ENCODE results near the gene STPG2. TPM values are rescaled to one million over a fixed set of nuclear protein-coding genes. Genes with fewer than 3 reads are reported as not detected.

Gene STPG2
- total and polyA plus RNA-seq, 2 donors (not counting 1 experiment from before 2014, with no cell fraction given): 0.13 to 0.49 TPM

GRCh38 chr4:97590266-97590665, 553.0 kb downstream of the STPG2 start:
- no peaks in the 10 kb centered on the region for H3K4me1 ChIP-seq (ENCODE audit: control insufficient read depth in 2 of 2, insufficient read depth in 2 of 2, low read length in 2 of 2)
- no peak overlapping the region for H3K27ac Mint-ChIP-seq

GRCh38 chr4:97589481-97590196, 553.6 kb downstream of the STPG2 start:
- no peaks in the 10 kb centered on the region for H3K79me2 ChIP-seq (ENCODE audit: control insufficient read depth, insufficient read depth, low read length)
- no peak overlapping the region for H3K4me3 Mint-ChIP-seq
- H3K27me3 Mint-ChIP-seq: no peaks in the 10 kb centered on the region
- H3K27ac ChIP-seq (ENCODE audit: low read length in 2 of 2): no peak overlapping the region
- intact Hi-C loops (cut with micrococcal nuclease): no loop called here
- H3K4me3 ChIP-seq (ENCODE audit: control extremely low read depth in 1 of 5, extremely low read depth in 1 of 5, insufficient read depth in 1 of 5, low read depth in 2 of 5, low read length in 4 of 5): no peak overlapping the region
- peaks cover 2% of the 10 kb centered on the region for H3K9me3 Mint-ChIP-seq (ENCODE audit: insufficient read depth)
- peaks cover 0 to 14% (median 0%) of the 10 kb centered on the region in 3 donors for H3K9me3 ChIP-seq (ENCODE audit: control extremely low read depth in 1 of 3, control insufficient read depth in 2 of 3, insufficient read depth in 1 of 3, low read length in 2 of 3)
- ATAC-seq (ENCODE audit: low read depth): no peak
- no peaks in the 10 kb centered on the region for H3K4me1 Mint-ChIP-seq
- H3K9ac ChIP-seq (ENCODE audit: low read length): no peak overlapping the region
- H4K20me1 ChIP-seq (ENCODE audit: control insufficient read depth, insufficient read depth, low read length, poor library complexity, severe bottlenecking): no peaks in the 10 kb centered on the region
- no peak for DNase-seq
- H3K27ac Mint-ChIP-seq: no peak overlapping the region
- no peaks in the 10 kb centered on the region for H3K4me1 ChIP-seq (ENCODE audit: control insufficient read depth in 2 of 2, insufficient read depth in 2 of 2, low read length in 2 of 2)
- no peak overlapping the region for H2AFZ ChIP-seq (ENCODE audit: insufficient read depth, low read depth, low read length, poor library complexity, severe bottlenecking)
- H3K4me2 ChIP-seq (replicated peaks; ENCODE audit: low read depth, low read length, poor library complexity, severe bottlenecking): no peak overlapping the region
- ChIA-PET POLR2A (no interaction called here), CTCF (no interaction called here)
- WGBS (ENCODE audit: insufficient coverage): no CpG with 5 or more reads among the region's 5 CpGs
- no peak for TF ChIP-seq EZH2 (IDR thresholded peaks at IDR 0.05; ENCODE audit: borderline replicate concordance, insufficient read depth, low read depth, low read length, poor library complexity, severe bottlenecking)
- no peak for TF ChIP-seq CTCF (IDR thresholded peaks at IDR 0.05)
- no peaks in the 10 kb centered on the region for H3K27me3 ChIP-seq (replicated peaks in 1 of 4; ENCODE audit: control extremely low read depth in 1 of 4, control insufficient read depth in 3 of 4, insufficient read depth in 4 of 4, low read length in 3 of 4)
- no peaks in the 10 kb centered on the region for H3K36me3 ChIP-seq (replicated peaks in 1 of 2; ENCODE audit: control extremely low read depth in 1 of 2, control insufficient read depth in 1 of 2, extremely low read depth in 1 of 2, insufficient read depth in 2 of 2, low read length in 1 of 2)

More at GRCh38 chr4:97590266-97590665, 553.0 kb downstream of the STPG2 start:
- Histone ChIP-seq H3K36me3 (replicated peaks in 1 of 2; ENCODE audit: control extremely low read depth in 1 of 2, control insufficient read depth in 1 of 2, extremely low read depth in 1 of 2, insufficient read depth in 2 of 2, low read length in 1 of 2) (no peaks in the 10 kb centered on the region), H3K4me2 (replicated peaks; ENCODE audit: low read depth, low read length, poor library complexity, severe bottlenecking) (no peak overlapping the region), H3K79me2 (ENCODE audit: control insufficient read depth, insufficient read depth, low read length) (no peaks in the 10 kb centered on the region), H3K9me3 (ENCODE audit: control extremely low read depth in 1 of 3, control insufficient read depth in 2 of 3, insufficient read depth in 1 of 3, low read length in 2 of 3) (peaks cover 0 to 14% (median 0%) of the 10 kb centered on the region in 3 donors), H3K27ac (ENCODE audit: low read length in 2 of 2) (no peak overlapping the region), H3K4me3 (ENCODE audit: control extremely low read depth in 1 of 5, extremely low read depth in 1 of 5, insufficient read depth in 1 of 5, low read depth in 2 of 5, low read length in 4 of 5) (no peak overlapping the region), H4K20me1 (ENCODE audit: control insufficient read depth, insufficient read depth, low read length, poor library complexity, severe bottlenecking) (no peaks in the 10 kb centered on the region), H3K9ac (ENCODE audit: low read length) (no peak overlapping the region), H3K27me3 (replicated peaks in 1 of 4; ENCODE audit: control extremely low read depth in 1 of 4, control insufficient read depth in 3 of 4, insufficient read depth in 4 of 4, low read length in 3 of 4) (no peaks in the 10 kb centered on the region), H2AFZ (ENCODE audit: insufficient read depth, low read depth, low read length, poor library complexity, severe bottlenecking) (no peak overlapping the region)
- TF ChIP-seq CTCF (IDR thresholded peaks at IDR 0.05): no peak
- DNase-seq: no peak
- no peak for ATAC-seq (ENCODE audit: low read depth)
- WGBS (ENCODE audit: insufficient coverage): 100% methylated on average over 2 of the region's 4 CpGs
- no peaks in the 10 kb centered on the region for H3K4me1 Mint-ChIP-seq
- no peak overlapping the region for H3K4me3 Mint-ChIP-seq
- POLR2A ChIA-PET: no interaction called here
- intact Hi-C loops (cut with micrococcal nuclease): no loop called here
- no peaks in the 10 kb centered on the region for H3K27me3 Mint-ChIP-seq
- peaks cover 2% of the 10 kb centered on the region for H3K9me3 Mint-ChIP-seq (ENCODE audit: insufficient read depth)
- CTCF ChIA-PET: no interaction called here

Measured in B cell (primary cell).